Psoas muscle (tissue), 8 donors: ENCODE data around the gene AUTS2. TPM values are rescaled to one million over a fixed set of nuclear protein-coding genes. Genes with fewer than 3 reads are reported as not detected.
A peak's percentile ranks its signal among the peaks of the same experiment; 100 is the strongest.

Experiments used
- ATAC-seq, 4 donors: fragments of 200-7000 bp; cut with Tn5 transposase; one replicate each; pipeline ENCODE4 v1.9.1; 2020; ENCODE audit warnings: moderate library complexity in 3 of 4, mild to moderate bottlenecking in 2 of 4
- DNase-seq, 2 donors: peaks; one replicate each; pipeline ENCODE4 v3.0.0-alpha.2; 2020
- H3K27ac ChIP-seq: fragments of 200-600 bp; one replicate; pipeline ENCODE4 v1.8.0; 2022
- H3K27me3 ChIP-seq, 3 donors: fragments of 200-600 bp in 1 of 3; one replicate each; pipeline versions ENCODE4 v1.6.1 to v1.8.0; 2013 to 2022; ENCODE audit warnings: low read length in 2 of 3, mild to moderate bottlenecking in 2 of 3, moderate library complexity in 1 of 3; ENCODE audit not compliant: insufficient read depth in 3 of 3
- H3K36me3 ChIP-seq, 2 donors: fragments of 200-600 bp in 1 of 2; one replicate each; pipeline versions ENCODE4 v1.6.1 to v1.8.0; 2013 to 2022; ENCODE audit warnings: low read depth in 1 of 2, mild to moderate bottlenecking in 1 of 2, moderate library complexity in 1 of 2; ENCODE audit not compliant: insufficient read depth in 1 of 2
- H3K4me1 ChIP-seq: fragments of 200-600 bp; one replicate; pipeline ENCODE4 v1.8.0; 2022
- H3K4me3 ChIP-seq: fragments of 200-600 bp; one replicate; pipeline ENCODE4 v1.8.0; 2022; ENCODE audit warnings: mild to moderate bottlenecking
- H3K9me3 ChIP-seq: fragments of 200-600 bp; one replicate; pipeline ENCODE4 v1.8.0; 2022
- CTCF ChIP-seq: fragments of 200-600 bp; IDR thresholded peaks from one replicate; pipeline ENCODE4 v1.8.0; 2022; ENCODE audit warnings: antibody characterized with exemption
- WGBS, 3 donors: extraction: QIAGEN DNeasy Blood & Tissue Kit; methylation state at CpG; one replicate each; pipeline versions ENCODE4 v1.1.6 to v1.1.7; 2013; 5-methylcytosine and 5-hydroxymethylcytosine counted together
- intact Hi-C, 2 donors: fragments of 100-400 bp; cut with DNase I; formaldehyde crosslinking; loops; one replicate each; pipeline versions ENCODE4 v1.11.0 to v1.14.2; 2022
- polyA plus RNA-seq, 3 donors: library from polyadenylated mRNA; stranded (reverse); fragments of 200-250 nt; gene quantifications; one replicate each; pipeline ENCODE4 v1.2.3, GENCODE V29; 2013
- total RNA-seq, 4 donors: library from RNA; stranded (reverse); fragmentation: NEBNext Ultra II Directional in 2 of 4; extraction: Animal tissue kit (Norgen Biotek cat#: 25700) in 2 of 4; gene quantifications; one replicate each; pipeline versions ENCODE4 v1.2.1 to v1.2.4, GENCODE V29; 2021 to 2023
- donor health status: healthy with polysubstance abuse.
- donor health status: DM: no; HTN: no; CAD: no; lungs with moderate emphysema.
- donor health status: Bipolar disorder and iron deficiency.
- donor health status: healthy.
- donor health status: DM: yes; HTN: yes; CAD: no.
- donor health status: DM: no; HTN: no; CAD: no.
- donor health status: DM: no; HTN: no; CAD: no.
- donor health status: DM: yes; HTN: yes; CAD: no.

AUTS2 gene
- total and polyA plus RNA-seq, 7 donors = 5.0 to 33.5 (median 14.3) TPM

- 85 to 91% (median 87%) methylated on average over 3 of the region's 3 CpGs for WGBS, 3 donors
- no peak for DNase-seq
- TF ChIP-seq CTCF = no peak
- Histone ChIP-seq H3K27ac (no peak overlapping the region), H3K4me3 (no peak overlapping the region), H3K4me1 (no peaks in the 10 kb centered on the region), H3K27me3 (no peaks in the 10 kb centered on the region), H3K36me3 (no peaks in the 10 kb centered on the region), H3K9me3 (no peaks in the 10 kb centered on the region)
- no peak for ATAC-seq
- intact Hi-C loops = no loop called here
Measured at GRCh38 chr7:70527520-70528115, 929.3 kb downstream of the AUTS2 start.

DNA sequence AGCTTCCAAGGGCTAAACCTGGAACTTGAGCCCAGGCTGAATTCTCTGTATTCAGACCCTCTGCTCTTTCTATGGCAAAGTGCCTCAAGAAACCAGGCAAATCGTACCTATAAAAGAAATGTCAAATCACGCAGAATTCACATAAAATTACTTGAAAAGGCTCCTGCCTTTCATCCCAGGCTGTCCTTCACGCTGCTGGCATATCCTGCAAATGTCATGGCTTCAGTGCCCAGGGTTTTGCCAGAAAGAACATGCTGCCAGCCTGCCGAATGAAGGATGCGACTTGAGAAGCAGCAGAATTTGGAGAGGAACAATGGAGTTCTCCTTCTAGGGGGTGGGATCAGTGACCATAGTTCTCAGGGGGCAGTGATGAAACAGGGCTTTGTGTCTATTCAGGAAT lies 931.2 kb downstream of the AUTS2 start:
- 38 to 59% (median 39%) methylated on average over 5 of the region's 5 CpGs for WGBS, 3 donors
- Histone ChIP-seq H3K27me3 (no peaks in the 10 kb centered on the region), H3K36me3 (no peaks in the 10 kb centered on the region), H3K4me3 (no peak overlapping the region), H3K9me3 (no peaks in the 10 kb centered on the region), H3K27ac (no peak overlapping the region), H3K4me1 (no peaks in the 10 kb centered on the region)
- ATAC-seq (no peak), DNase-seq (no peak)
- no peak for TF ChIP-seq CTCF
- intact Hi-C loops = no loop called here

DNA sequence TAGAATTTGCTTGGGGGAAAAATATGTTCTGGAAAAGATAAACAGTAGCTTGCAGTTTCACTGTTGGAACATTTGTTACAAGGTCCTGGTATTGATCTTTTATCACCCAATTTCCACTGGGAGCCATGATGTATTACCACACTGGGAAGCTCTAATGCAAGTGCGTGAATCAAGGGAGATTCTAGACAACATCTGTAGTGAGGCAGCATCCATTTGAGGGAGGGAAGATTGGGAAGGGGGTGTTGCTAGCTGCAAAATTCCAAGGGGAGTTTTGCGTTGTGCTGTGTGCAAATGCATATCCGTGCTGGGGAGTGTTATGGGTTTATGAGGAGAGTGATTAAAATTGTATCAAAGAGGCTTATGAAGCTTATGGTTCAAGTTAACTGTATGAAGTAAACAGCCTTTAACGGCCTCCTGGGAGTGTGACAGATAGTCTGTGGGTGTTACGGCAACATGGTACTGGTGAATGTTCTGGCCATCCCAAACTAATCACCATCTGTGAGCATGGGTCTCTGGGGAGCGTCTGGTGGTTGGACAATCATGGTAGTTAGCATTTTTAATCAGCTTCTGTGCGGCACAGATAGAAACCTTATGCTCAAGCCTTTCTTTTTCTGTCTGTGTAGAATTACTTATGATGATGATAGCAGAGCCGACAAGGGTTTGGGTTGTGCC lies 931.8 kb downstream of the AUTS2 start:
- intact Hi-C loops = no loop called here
- no peak for ATAC-seq
- no peaks in the 10 kb centered on the region for H3K27me3 ChIP-seq
- 68 to 75% (median 71%) methylated on average over 8 of the region's 8 CpGs for WGBS, 3 donors
- no peak overlapping the region for H3K27ac ChIP-seq
- H3K4me3 ChIP-seq = no peak overlapping the region
- DNase-seq = no peak
- no peaks in the 10 kb centered on the region for H3K36me3 ChIP-seq
- no peaks in the 10 kb centered on the region for H3K9me3 ChIP-seq
- no peak for TF ChIP-seq CTCF
- no peaks in the 10 kb centered on the region for H3K4me1 ChIP-seq

DNA sequence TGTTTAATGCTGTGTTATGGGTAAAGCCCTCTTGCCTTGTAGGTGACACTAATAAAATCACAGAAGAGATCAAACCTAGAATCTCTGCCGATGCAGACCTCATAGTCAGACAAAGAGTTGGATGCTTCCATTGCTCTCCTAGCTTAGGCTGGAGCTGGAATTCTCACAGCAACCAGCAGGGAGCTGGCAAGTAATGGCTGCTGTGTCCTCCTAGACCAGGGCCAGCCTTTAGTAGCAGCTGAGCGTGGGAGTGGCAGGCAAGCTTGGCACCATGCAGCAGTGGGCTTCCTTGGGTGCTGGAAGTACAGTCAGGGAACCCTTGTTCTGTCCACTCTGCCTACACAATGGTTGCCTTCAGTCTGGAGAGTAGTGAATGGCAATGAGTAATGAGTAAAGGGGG lies 935.3 kb downstream of the AUTS2 start:
- DNase-seq = no peak
- Histone ChIP-seq H3K9me3 (no peaks in the 10 kb centered on the region), H3K27ac (no peak overlapping the region), H3K4me1 (peaks cover 2% of the 10 kb centered on the region), H3K36me3 (no peaks in the 10 kb centered on the region), H3K27me3 (no peaks in the 10 kb centered on the region), H3K4me3 (no peak overlapping the region)
- TF ChIP-seq CTCF = no peak
- intact Hi-C loops = no loop called here
- ATAC-seq = no peak
- 63 to 80% (median 70%) methylated on average over 2 of the region's 2 CpGs for WGBS, 3 donors

GRCh38 chr7:70539205-70539604 lies 940.9 kb downstream of the AUTS2 start:
- peak in 3 of 4 donors; percentile 39 to 51 (median 45) for ATAC-seq

More at GRCh38 chr7:70539205-70539604, 940.9 kb downstream of the AUTS2 start:
- no peak for DNase-seq
- intact Hi-C loops = no loop called here
- no peak for TF ChIP-seq CTCF
- Histone ChIP-seq H3K9me3 (no peaks in the 10 kb centered on the region), H3K36me3 (no peaks in the 10 kb centered on the region), H3K4me1 (peaks cover 17% of the 10 kb centered on the region), H3K27ac (peak overlapping the region; percentile 69), H3K27me3 (no peaks in the 10 kb centered on the region), H3K4me3 (no peak overlapping the region)
